ENCODE data around the gene ACP4.
A peak's percentile ranks its signal among the peaks of the same experiment; 100 is the strongest.
"Not testable (repeated sequence)": the region's sequence is repeated elsewhere in the genome, so short reads cannot be mapped to it uniquely, and the experiment has no call there.

The ACP4 gene

DNA sequence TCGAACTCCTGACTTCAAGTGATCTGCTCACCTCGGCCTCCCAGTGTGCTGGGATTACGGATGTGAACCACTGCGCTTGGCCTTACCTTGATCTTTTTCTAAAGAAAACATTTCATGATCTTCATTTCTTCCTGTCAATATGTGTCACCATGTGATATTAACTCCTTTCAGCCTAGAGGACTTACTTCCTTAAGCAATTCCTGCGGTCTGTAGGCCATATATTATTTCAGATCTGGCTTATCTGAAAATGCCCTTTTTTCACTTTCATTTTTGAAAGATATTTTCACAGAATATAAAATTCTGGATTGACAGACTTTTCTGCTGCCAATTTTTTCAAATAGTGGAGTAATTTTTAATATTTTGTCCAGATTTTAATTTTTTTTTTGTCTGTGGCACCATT lies 21.9 kb upstream of the ACP4 start:
- H3K79me2 ChIP-seq (ENCODE audit: low read length) = no peaks in the 10 kb centered on the region
- TF ChIP-seq, protein P1, sequence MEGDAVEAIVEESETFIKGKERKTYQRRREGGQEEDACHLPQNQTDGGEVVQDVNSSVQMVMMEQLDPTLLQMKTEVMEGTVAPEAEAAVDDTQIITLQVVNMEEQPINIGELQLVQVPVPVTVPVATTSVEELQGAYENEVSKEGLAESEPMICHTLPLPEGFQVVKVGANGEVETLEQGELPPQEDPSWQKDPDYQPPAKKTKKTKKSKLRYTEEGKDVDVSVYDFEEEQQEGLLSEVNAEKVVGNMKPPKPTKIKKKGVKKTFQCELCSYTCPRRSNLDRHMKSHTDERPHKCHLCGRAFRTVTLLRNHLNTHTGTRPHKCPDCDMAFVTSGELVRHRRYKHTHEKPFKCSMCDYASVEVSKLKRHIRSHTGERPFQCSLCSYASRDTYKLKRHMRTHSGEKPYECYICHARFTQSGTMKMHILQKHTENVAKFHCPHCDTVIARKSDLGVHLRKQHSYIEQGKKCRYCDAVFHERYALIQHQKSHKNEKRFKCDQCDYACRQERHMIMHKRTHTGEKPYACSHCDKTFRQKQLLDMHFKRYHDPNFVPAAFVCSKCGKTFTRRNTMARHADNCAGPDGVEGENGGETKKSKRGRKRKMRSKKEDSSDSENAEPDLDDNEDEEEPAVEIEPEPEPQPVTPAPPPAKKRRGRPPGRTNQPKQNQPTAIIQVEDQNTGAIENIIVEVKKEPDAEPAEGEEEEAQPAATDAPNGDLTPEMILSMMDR (IDR thresholded peaks at IDR 0.05; ENCODE audit: low read depth, low read length) = no peak
- TF ChIP-seq EZH2phosphoT487 (IDR thresholded peaks at IDR 0.05; ENCODE audit: low read depth) = no peak
- H3K9ac ChIP-seq (ENCODE audit: low read length) = no peak overlapping the region
- H3K9me3 ChIP-seq (ENCODE audit: insufficient read depth, low read length) = no peaks in the 10 kb centered on the region
- H3K27ac ChIP-seq (ENCODE audit: low read length) = no peak overlapping the region
- no peaks in the 10 kb centered on the region for H3K36me3 ChIP-seq (replicated peaks; ENCODE audit: low read depth, low read length)
- H3K4me3 ChIP-seq (ENCODE audit: low read length) = no peak overlapping the region
- H3K4me1 ChIP-seq (ENCODE audit: low read length) = no peaks in the 10 kb centered on the region
- H3K27me3 ChIP-seq (ENCODE audit: low read depth, low read length) = no peaks in the 10 kb centered on the region
- no peak overlapping the region for H2AFZ ChIP-seq (ENCODE audit: low read depth, low read length)
- no peaks in the 10 kb centered on the region for H4K20me1 ChIP-seq (ENCODE audit: insufficient read depth, low read length)
- H3K4me2 ChIP-seq (ENCODE audit: low read length) = no peak overlapping the region

DNA sequence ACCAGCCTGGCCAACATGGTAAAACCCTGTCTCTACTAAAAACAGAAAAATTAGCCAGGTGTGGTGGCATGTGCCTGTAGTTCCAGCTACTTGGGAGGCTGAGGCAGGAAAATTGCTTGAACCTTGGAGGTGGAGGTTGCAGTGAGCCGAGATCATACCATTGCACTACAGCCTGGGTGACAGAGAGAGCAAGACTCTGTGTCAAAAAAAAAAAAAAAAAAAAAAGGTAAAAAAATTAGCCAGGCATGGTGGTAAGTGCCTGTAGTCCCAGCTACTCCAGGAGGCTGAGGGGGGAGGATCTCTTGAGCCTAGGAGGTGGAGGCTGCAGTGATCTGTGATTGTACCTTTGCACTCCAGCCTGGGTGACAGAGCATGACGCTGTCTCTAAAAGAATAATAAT lies 20.1 kb upstream of the ACP4 start, which contains the start of gene GPR32:
GPR32 (plus strand) TSS at position 301 of the 400 bp plus-strand sequence. CDS start 137 bp downstream, outside the sequence.
- not testable (repeated sequence) for H3K79me2 ChIP-seq (ENCODE audit: low read length); H2AFZ ChIP-seq (ENCODE audit: low read depth, low read length); H3K36me3 ChIP-seq (replicated peaks; ENCODE audit: low read depth, low read length); H4K20me1 ChIP-seq (ENCODE audit: insufficient read depth, low read length); H3K4me1 ChIP-seq (ENCODE audit: low read length); H3K27me3 ChIP-seq (ENCODE audit: low read depth, low read length); H3K9me3 ChIP-seq (ENCODE audit: insufficient read depth, low read length); H3K27ac ChIP-seq (ENCODE audit: low read length); H3K4me3 ChIP-seq (ENCODE audit: low read length); H3K9ac ChIP-seq (ENCODE audit: low read length); H3K4me2 ChIP-seq (ENCODE audit: low read length)

- H3K9me3 ChIP-seq (ENCODE audit: insufficient read depth, low read length) = no peaks in the 10 kb centered on the region
- no peaks in the 10 kb centered on the region for H4K20me1 ChIP-seq (ENCODE audit: insufficient read depth, low read length)
- H3K27ac ChIP-seq (ENCODE audit: low read length) = no peak overlapping the region
- no peaks in the 10 kb centered on the region for H3K36me3 ChIP-seq (replicated peaks; ENCODE audit: low read depth, low read length)
- no peak overlapping the region for H2AFZ ChIP-seq (ENCODE audit: low read depth, low read length)
- no peak overlapping the region for H3K4me2 ChIP-seq (ENCODE audit: low read length)
- no peak for TF ChIP-seq EZH2phosphoT487 (IDR thresholded peaks at IDR 0.05; ENCODE audit: low read depth)
- TF ChIP-seq, protein P1 (IDR thresholded peaks at IDR 0.05; ENCODE audit: low read depth, low read length) = no peak
- H3K9ac ChIP-seq (ENCODE audit: low read length) = no peak overlapping the region
- H3K79me2 ChIP-seq (ENCODE audit: low read length) = no peaks in the 10 kb centered on the region
- no peaks in the 10 kb centered on the region for H3K4me1 ChIP-seq (ENCODE audit: low read length)
- no peak overlapping the region for H3K4me3 ChIP-seq (ENCODE audit: low read length)
- H3K27me3 ChIP-seq (ENCODE audit: low read depth, low read length) = no peaks in the 10 kb centered on the region
Measured at GRCh38 chr19:50770888-50771287, 19.3 kb upstream of the ACP4 start.

DNA sequence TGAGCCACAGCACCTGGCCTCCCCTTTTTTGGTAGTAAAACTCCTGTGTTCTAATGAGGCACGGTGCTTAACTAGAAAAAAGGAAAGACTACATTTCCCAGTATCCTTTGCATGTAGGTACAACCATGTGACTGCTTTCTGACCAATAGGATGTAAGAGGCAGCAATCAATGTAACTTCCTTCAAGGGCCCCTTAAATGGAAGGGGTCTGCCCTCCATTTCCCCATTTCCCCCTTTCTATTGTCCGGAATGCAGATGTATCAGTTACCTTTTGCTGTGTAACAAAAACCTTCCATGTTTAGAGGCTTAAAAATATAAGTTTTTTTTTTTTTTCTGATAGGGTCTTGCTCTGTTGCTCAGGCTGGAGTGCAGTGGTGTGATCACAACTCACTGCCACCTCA lies 17.7 kb upstream of the ACP4 start:
- H3K27ac ChIP-seq (ENCODE audit: low read length) = no peak overlapping the region
- H3K9ac ChIP-seq (ENCODE audit: low read length) = no peak overlapping the region
- no peaks in the 10 kb centered on the region for H3K79me2 ChIP-seq (ENCODE audit: low read length)
- H3K27me3 ChIP-seq (ENCODE audit: low read depth, low read length) = 0 out of 2 replicates have a peak, but pooled peaks cover under 1% of the 10 kb centered on the region
- peak overlapping the region; percentile 23; the same call in 1 of the 2 replicates for H3K4me2 ChIP-seq (ENCODE audit: low read length)
- TF ChIP-seq, protein P1 (IDR thresholded peaks at IDR 0.05; ENCODE audit: low read depth, low read length) = no peak
- TF ChIP-seq EZH2phosphoT487 (IDR thresholded peaks at IDR 0.05; ENCODE audit: low read depth) = no peak
- H2AFZ ChIP-seq (ENCODE audit: low read depth, low read length) = peak overlapping the region; percentile 34; the same call in 1 of the 2 replicates
- no peaks in the 10 kb centered on the region for H3K36me3 ChIP-seq (replicated peaks; ENCODE audit: low read depth, low read length)
- no peaks in the 10 kb centered on the region for H3K4me1 ChIP-seq (ENCODE audit: low read length)
- H3K9me3 ChIP-seq (ENCODE audit: insufficient read depth, low read length) = no peaks in the 10 kb centered on the region
- no peaks in the 10 kb centered on the region for H4K20me1 ChIP-seq (ENCODE audit: insufficient read depth, low read length)
- H3K4me3 ChIP-seq (ENCODE audit: low read length) = no peak overlapping the region

- H3K27ac ChIP-seq (ENCODE audit: low read length); H3K9me3 ChIP-seq (ENCODE audit: insufficient read depth, low read length); H3K36me3 ChIP-seq (replicated peaks; ENCODE audit: low read depth, low read length); H3K4me3 ChIP-seq (ENCODE audit: low read length); H3K9ac ChIP-seq (ENCODE audit: low read length); H3K79me2 ChIP-seq (ENCODE audit: low read length); H3K4me1 ChIP-seq (ENCODE audit: low read length); H4K20me1 ChIP-seq (ENCODE audit: insufficient read depth, low read length); H3K27me3 ChIP-seq (ENCODE audit: low read depth, low read length): not testable (repeated sequence)
- Histone ChIP-seq H3K4me2 (ENCODE audit: low read length) (0 out of 2 replicates have a peak overlapping the region, but pooled peaks have one; percentile 23), H2AFZ (ENCODE audit: low read depth, low read length) (peak overlapping the region; percentile 34; the same call in 1 of the 2 replicates)
Measured at GRCh38 chr19:50772912-50773311, 17.3 kb upstream of the ACP4 start.

GRCh38 chr19:50773454-50773853 lies 16.8 kb upstream of the ACP4 start:
- not testable (repeated sequence) for H4K20me1 ChIP-seq (ENCODE audit: insufficient read depth, low read length); H3K36me3 ChIP-seq (replicated peaks; ENCODE audit: low read depth, low read length); H3K4me2 ChIP-seq (ENCODE audit: low read length); H3K9ac ChIP-seq (ENCODE audit: low read length); H3K4me1 ChIP-seq (ENCODE audit: low read length); H3K27me3 ChIP-seq (ENCODE audit: low read depth, low read length); H3K27ac ChIP-seq (ENCODE audit: low read length); H3K9me3 ChIP-seq (ENCODE audit: insufficient read depth, low read length); H2AFZ ChIP-seq (ENCODE audit: low read depth, low read length); H3K79me2 ChIP-seq (ENCODE audit: low read length); H3K4me3 ChIP-seq (ENCODE audit: low read length)

Measured in OCI-LY3 (cell line).